ENCODE data around the gene PTPRN. TPM values are rescaled to one million over a fixed set of nuclear protein-coding genes. Genes with fewer than 3 reads are reported as not detected.

Gene PTPRN
- total and polyA plus RNA-seq, 4 donors, result 0.11 to 2.6 (median 0.22) TPM

DNA sequence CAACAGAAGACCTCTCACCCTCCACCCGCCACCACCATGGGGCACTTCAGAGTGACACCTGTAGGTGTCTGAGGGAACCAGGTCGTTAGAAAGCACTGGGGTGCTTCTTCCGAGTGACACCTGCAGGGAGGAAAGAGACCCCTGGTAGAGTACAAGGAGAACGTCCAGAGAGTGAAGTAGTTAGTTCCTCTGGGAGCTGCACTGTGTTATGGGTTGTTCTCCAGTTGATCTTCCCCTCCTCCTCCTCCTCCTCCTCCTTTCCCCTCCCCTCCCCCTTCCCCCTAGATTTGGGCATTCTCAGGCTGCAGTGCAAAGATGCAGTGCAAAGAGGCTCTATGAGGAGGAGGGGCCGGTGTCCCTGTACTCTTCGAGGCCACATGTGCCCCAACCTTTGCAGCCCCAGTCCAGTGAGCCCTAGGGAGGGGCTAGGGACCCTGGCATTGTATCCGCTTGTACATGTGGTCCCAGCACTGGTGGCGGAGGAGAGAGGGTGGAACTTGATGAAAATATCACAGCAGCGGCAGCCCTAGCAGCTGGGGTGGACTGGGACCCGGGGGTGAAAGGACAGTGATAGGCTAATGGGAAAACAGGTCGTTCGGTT, 29.2 kb downstream of the PTPRN start:
- DNase-seq, result no peak
- H3K4me1 ChIP-seq (ENCODE audit: control insufficient read depth in 5 of 5, insufficient read depth in 5 of 5, low read length in 5 of 5), result peaks cover 8 to 20% (median 10%) of the 10 kb centered on the region in 5 donors
- TF ChIP-seq, protein P1, sequence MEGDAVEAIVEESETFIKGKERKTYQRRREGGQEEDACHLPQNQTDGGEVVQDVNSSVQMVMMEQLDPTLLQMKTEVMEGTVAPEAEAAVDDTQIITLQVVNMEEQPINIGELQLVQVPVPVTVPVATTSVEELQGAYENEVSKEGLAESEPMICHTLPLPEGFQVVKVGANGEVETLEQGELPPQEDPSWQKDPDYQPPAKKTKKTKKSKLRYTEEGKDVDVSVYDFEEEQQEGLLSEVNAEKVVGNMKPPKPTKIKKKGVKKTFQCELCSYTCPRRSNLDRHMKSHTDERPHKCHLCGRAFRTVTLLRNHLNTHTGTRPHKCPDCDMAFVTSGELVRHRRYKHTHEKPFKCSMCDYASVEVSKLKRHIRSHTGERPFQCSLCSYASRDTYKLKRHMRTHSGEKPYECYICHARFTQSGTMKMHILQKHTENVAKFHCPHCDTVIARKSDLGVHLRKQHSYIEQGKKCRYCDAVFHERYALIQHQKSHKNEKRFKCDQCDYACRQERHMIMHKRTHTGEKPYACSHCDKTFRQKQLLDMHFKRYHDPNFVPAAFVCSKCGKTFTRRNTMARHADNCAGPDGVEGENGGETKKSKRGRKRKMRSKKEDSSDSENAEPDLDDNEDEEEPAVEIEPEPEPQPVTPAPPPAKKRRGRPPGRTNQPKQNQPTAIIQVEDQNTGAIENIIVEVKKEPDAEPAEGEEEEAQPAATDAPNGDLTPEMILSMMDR (IDR thresholded peaks at IDR 0.05; ENCODE audit: control extremely low read depth, extremely low read depth), result no peak
- no peaks in the 10 kb centered on the region for H3K9me3 ChIP-seq (ENCODE audit: control insufficient read depth in 4 of 4, insufficient read depth in 3 of 4, low read length in 3 of 4)
- H3K27me3 ChIP-seq (ENCODE audit: control insufficient read depth in 3 of 3, insufficient read depth in 3 of 3, low read length in 2 of 3), result no peaks in the 10 kb centered on the region
- H3K9ac ChIP-seq (ENCODE audit: insufficient read depth in 1 of 2, low read length in 2 of 2), result peak overlapping the region; percentile 78 to 94
- ATAC-seq (ENCODE audit: insufficient read depth, low FRiP score), result no peak
- H3K36me3 ChIP-seq (ENCODE audit: control insufficient read depth in 4 of 4, insufficient read depth in 4 of 4, low read length in 4 of 4), result peaks cover 1 to 30% (median 23%) of the 10 kb centered on the region in 4 donors
- H3K4me3 ChIP-seq, result peak overlapping the region; percentile 78
- peak overlapping the region; percentile 86 to 93 for H3K27ac ChIP-seq (ENCODE audit: low read depth in 1 of 2, low read length in 1 of 2)
- 50 to 61% methylated on average over 12 of the region's 12 CpGs for WGBS, 2 donors

DNA sequence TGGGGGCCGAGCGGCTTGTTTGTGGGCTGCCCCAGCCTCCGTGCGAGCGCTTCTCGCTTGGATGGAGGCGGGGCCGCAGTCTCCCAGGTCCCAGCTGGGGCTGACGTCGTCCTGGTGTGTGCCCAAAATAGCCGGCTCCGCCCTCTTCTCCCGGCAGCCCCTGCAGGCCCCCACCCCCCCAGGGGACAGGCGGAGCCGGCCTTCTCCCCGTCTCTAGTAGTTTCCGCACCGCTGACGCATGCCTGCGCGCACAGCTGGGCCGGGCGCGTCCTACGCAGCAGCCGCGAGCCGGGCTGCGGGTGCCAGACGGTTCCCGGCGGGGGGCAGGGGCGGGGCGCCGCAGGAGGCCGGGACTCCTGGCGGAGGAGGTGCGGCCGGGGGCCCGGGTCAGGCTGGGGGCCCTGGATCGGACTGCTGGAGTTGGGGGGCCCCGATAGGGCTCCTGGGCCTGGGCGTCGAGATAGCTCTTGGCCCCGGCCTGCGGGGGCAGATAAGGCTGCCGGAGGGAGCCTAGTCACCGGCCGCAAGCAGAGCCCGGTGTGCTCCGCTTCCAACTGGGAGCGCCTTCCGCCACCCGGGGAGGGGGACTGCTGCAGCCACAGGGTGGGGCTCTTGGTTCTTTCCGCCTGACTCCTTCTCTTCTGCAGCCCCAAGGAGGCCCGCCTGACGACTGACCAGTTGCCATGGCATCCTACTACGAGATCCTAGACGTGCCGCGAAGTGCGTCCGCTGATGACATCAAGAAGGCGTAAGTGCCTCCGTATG, 29.9 kb downstream of the PTPRN start, which contains the start of gene DNAJB2:
Gene DNAJB2, plus strand, starts transcription at position 216 of the 765 bp plus-strand sequence. Its CDS starts 468 bp downstream, at position 684.
- Histone ChIP-seq H3K4me1 (ENCODE audit: control insufficient read depth in 5 of 5, insufficient read depth in 5 of 5, low read length in 5 of 5) (peaks cover 8 to 20% (median 10%) of the 10 kb centered on the region in 5 donors), H3K4me3 (peak within 1 kb of the TSS; percentile 78), H3K9me3 (ENCODE audit: control insufficient read depth in 4 of 4, insufficient read depth in 3 of 4, low read length in 3 of 4) (no peaks in the 10 kb centered on the region), H3K36me3 (ENCODE audit: control insufficient read depth in 4 of 4, insufficient read depth in 4 of 4, low read length in 4 of 4) (peaks cover 0 to 23% (median 20%) of the 10 kb centered on the region in 4 donors), H3K9ac (ENCODE audit: insufficient read depth in 1 of 2, low read length in 2 of 2) (peak within 1 kb of the TSS; percentile 78 to 94), H3K27me3 (ENCODE audit: control insufficient read depth in 3 of 3, insufficient read depth in 3 of 3, low read length in 2 of 3) (no peaks in the 10 kb centered on the region), H3K27ac (ENCODE audit: low read depth in 1 of 2, low read length in 1 of 2) (peak within 1 kb of the TSS; percentile 86 to 93)
- DNase-seq (peak; percentile 99), ATAC-seq (ENCODE audit: insufficient read depth, low FRiP score) (peak; percentile 96)
- TF ChIP-seq, protein P1 (IDR thresholded peaks at IDR 0.05; ENCODE audit: control extremely low read depth, extremely low read depth), result no peak
- 1 to 2% methylated on average over 39 to 65 of the region's 65 CpGs for WGBS, 2 donors

DNA sequence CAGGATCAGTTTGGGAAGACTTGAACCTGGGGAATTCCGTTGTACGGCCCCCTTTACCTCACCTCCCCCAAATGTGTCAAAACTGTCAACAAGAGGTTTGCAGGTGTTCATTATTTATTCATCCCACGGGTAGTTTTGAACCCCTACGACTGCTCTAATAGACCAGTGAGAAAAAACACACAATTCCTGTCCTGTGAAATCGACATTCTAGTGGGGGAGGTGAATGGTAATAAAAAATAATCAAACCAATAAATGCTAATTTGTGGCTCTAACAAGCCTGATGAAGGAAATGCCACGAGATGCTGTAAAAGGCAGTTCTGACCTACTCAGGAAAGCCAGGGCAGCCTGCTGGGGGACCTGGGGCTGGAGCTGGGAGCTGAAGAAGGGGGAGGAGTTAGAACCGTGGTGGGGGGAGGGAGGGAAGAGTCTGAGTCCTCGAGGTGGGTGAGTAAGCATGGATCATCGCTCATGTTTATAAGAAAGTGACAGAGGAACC, 30.5 kb downstream of the PTPRN start:
- H3K27me3 ChIP-seq (ENCODE audit: control insufficient read depth in 3 of 3, insufficient read depth in 3 of 3, low read length in 2 of 3), result no peaks in the 10 kb centered on the region
- 12 to 14% methylated on average over 9 of the region's 9 CpGs for WGBS, 2 donors
- peak overlapping the region; percentile 20 for H3K4me3 ChIP-seq
- H3K4me1 ChIP-seq (ENCODE audit: control insufficient read depth in 5 of 5, insufficient read depth in 5 of 5, low read length in 5 of 5), result peaks cover 8 to 20% (median 10%) of the 10 kb centered on the region in 5 donors
- peaks cover 0 to 20% (median 19%) of the 10 kb centered on the region in 4 donors for H3K36me3 ChIP-seq (ENCODE audit: control insufficient read depth in 4 of 4, insufficient read depth in 4 of 4, low read length in 4 of 4)
- no peak for DNase-seq
- ATAC-seq (ENCODE audit: insufficient read depth, low FRiP score), result no peak
- TF ChIP-seq, protein P1 (IDR thresholded peaks at IDR 0.05; ENCODE audit: control extremely low read depth, extremely low read depth), result no peak
- no peaks in the 10 kb centered on the region for H3K9me3 ChIP-seq (ENCODE audit: control insufficient read depth in 4 of 4, insufficient read depth in 3 of 4, low read length in 3 of 4)
- H3K9ac ChIP-seq (ENCODE audit: insufficient read depth in 1 of 2, low read length in 2 of 2), result peak overlapping the region; percentile 78 to 86
- H3K27ac ChIP-seq (ENCODE audit: low read depth in 1 of 2, low read length in 1 of 2), result peak overlapping the region; percentile 86 to 89
